ENCODE results near the gene SYNE3. TPM values are rescaled to one million over a fixed set of nuclear protein-coding genes. Genes with fewer than 3 reads are reported as not detected.

Gene SYNE3
- total and polyA plus RNA-seq, 3 donors from 2014 or later = 8.3 to 38.9 (median 37.6) TPM

- intact Hi-C loops (cut with DNase I; ENCODE audit: low total_unique reads) = no loop called here
- 85 to 92% methylated on average over 5 of the region's 5 CpGs for WGBS, 2 donors
These were observed 30.8 kb upstream of the SYNE3 start for GRCh38 chr14:95547272-95547625.

GRCh38 chr14:95545515-95546168, 29.2 kb upstream of the SYNE3 start:
- Histone ChIP-seq H3K4me3 (no peak overlapping the region), H3K4me1 (peaks cover 3% of the 10 kb centered on the region), H3K27me3 (no peaks in the 10 kb centered on the region), H3K27ac (no peak overlapping the region), H3K9me3 (no peaks in the 10 kb centered on the region), H3K36me3 (ENCODE audit: low read depth, missing control alignments) (no peaks in the 10 kb centered on the region)
- DNase-seq = no peak
- 83 to 90% methylated on average over 5 of the region's 5 CpGs for WGBS, 2 donors
- TF ChIP-seq CTCF (IDR thresholded peaks at IDR 0.05) = no peak
- no peak for TF ChIP-seq POLR2A (IDR thresholded peaks at IDR 0.05)
- intact Hi-C loops (cut with DNase I; ENCODE audit: low total_unique reads) = no loop called here

More at GRCh38 chr14:95547272-95547625, 30.8 kb upstream of the SYNE3 start:
- no peak overlapping the region for H3K27ac ChIP-seq
- TF ChIP-seq POLR2A (IDR thresholded peaks at IDR 0.05) (no peak), CTCF (IDR thresholded peaks at IDR 0.05) (no peak)
- no peak overlapping the region for H3K4me3 ChIP-seq
- peaks cover 3% of the 10 kb centered on the region for H3K4me1 ChIP-seq
- no peaks in the 10 kb centered on the region for H3K36me3 ChIP-seq (ENCODE audit: low read depth, missing control alignments)
- no peak for DNase-seq
- H3K27me3 ChIP-seq = no peaks in the 10 kb centered on the region
- H3K9me3 ChIP-seq = no peaks in the 10 kb centered on the region

GRCh38 chr14:95544588-95544987, 28.1 kb upstream of the SYNE3 start:
- intact Hi-C loops (cut with DNase I; ENCODE audit: low total_unique reads) = no loop called here
- Histone ChIP-seq H3K27me3 (no peaks in the 10 kb centered on the region), H3K4me1 (peaks cover 3% of the 10 kb centered on the region), H3K27ac (no peak overlapping the region), H3K4me3 (no peak overlapping the region), H3K36me3 (ENCODE audit: low read depth, missing control alignments) (no peaks in the 10 kb centered on the region), H3K9me3 (no peaks in the 10 kb centered on the region)
- DNase-seq = no peak
- WGBS, 2 donors = 65 to 72% methylated on average over 8 of the region's 8 CpGs
- TF ChIP-seq POLR2A (IDR thresholded peaks at IDR 0.05) (no peak), CTCF (IDR thresholded peaks at IDR 0.05) (no peak)

GRCh38 chr14:95543021-95543420, 26.6 kb upstream of the SYNE3 start:
- intact Hi-C loops (cut with DNase I; ENCODE audit: low total_unique reads) = no loop called here
- TF ChIP-seq POLR2A (IDR thresholded peaks at IDR 0.05) = no peak
- TF ChIP-seq CTCF (IDR thresholded peaks at IDR 0.05) = no peak
- no peaks in the 10 kb centered on the region for H3K27me3 ChIP-seq
- H3K4me3 ChIP-seq = no peak overlapping the region
- H3K27ac ChIP-seq = no peak overlapping the region
- no peaks in the 10 kb centered on the region for H3K9me3 ChIP-seq
- peaks cover 3% of the 10 kb centered on the region for H3K4me1 ChIP-seq
- no peak for DNase-seq
- H3K36me3 ChIP-seq (ENCODE audit: low read depth, missing control alignments) = no peaks in the 10 kb centered on the region
- 96 to 99% methylated on average over 5 of the region's 5 CpGs for WGBS, 2 donors
